Spleen (tissue), 7 donors: ENCODE results near the gene TRMT2B.

Source experiments
- POLR2AphosphoS5 ChIP-seq, 3 donors: sonication (generic); formaldehyde crosslinking; IDR thresholded peaks; one replicate each; pipeline ENCODE4 v1.5.1; 2017; ENCODE audit warnings: antibody characterized with exemption in 3 of 3
- TF ChIP-seq, protein P1 (sequence below), 11 experiments: fragments of 200-600 bp in 7 of 11; fragments of 450-650 bp in 4 of 11; sonication (generic) in 4 of 11; IDR thresholded peaks in 8 of 11; conservative IDR thresholded peaks in 3 of 11; 1 replicate in 7 of 11; 2 replicates in 4 of 11; pipeline versions ENCODE4 v1.4.0 to v1.8.0; 2016 to 2021; ENCODE audit warnings: antibody characterized with exemption in 11 of 11, inconsistent platforms in 4 of 11, mild to moderate bottlenecking in 1 of 11
- donor health status: DM: no; HTN: no; CAD: no; lungs with moderate emphysema.
- donor health status: DM: no; HTN: no; CAD: no.
- donor health status: DM: no; HTN: no; CAD: no.

DNA sequence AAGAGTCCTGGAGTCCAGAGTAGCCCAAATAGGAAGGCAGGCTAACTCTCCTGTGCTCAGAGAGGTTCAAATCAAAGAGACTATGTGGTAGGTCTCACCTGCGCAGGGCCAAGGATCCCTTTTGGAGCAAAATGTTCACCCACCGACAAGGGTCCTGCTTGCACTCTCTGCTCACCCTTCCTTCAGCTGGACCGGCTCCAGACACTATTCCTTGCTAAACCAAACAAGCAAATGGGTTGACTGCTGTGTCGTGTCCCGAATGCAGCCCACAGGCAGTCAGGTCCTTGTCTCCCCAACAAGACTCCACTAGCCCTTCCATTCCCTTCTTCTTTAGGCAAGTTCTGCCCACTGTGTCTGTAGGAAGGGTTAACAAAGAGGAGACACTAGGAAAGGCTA is 760 bp downstream of the TRMT2B start:
- TF ChIP-seq, protein P1, sequence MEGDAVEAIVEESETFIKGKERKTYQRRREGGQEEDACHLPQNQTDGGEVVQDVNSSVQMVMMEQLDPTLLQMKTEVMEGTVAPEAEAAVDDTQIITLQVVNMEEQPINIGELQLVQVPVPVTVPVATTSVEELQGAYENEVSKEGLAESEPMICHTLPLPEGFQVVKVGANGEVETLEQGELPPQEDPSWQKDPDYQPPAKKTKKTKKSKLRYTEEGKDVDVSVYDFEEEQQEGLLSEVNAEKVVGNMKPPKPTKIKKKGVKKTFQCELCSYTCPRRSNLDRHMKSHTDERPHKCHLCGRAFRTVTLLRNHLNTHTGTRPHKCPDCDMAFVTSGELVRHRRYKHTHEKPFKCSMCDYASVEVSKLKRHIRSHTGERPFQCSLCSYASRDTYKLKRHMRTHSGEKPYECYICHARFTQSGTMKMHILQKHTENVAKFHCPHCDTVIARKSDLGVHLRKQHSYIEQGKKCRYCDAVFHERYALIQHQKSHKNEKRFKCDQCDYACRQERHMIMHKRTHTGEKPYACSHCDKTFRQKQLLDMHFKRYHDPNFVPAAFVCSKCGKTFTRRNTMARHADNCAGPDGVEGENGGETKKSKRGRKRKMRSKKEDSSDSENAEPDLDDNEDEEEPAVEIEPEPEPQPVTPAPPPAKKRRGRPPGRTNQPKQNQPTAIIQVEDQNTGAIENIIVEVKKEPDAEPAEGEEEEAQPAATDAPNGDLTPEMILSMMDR (IDR thresholded peaks at IDR 0.05 in 8 of 11, conservative IDR thresholded peaks at IDR 0.05 in 3 of 11): no peak
- no peak for TF ChIP-seq POLR2AphosphoS5 (IDR thresholded peaks at IDR 0.05)
